IMR-90 (cell line): ENCODE results near the gene CDC5L.

ENCODE experiments used
- BHLHE40 ChIP-seq: fragments of 150-350 bp; IDR thresholded peaks from 2 replicates; pipeline ENCODE4 v1.6.1; 2016; ENCODE audit warnings: mild to moderate bottlenecking, low read depth, low read length
- CEBPB ChIP-seq: IDR thresholded peaks from 2 replicates; pipeline ENCODE4 v1.6.1; 2012; ENCODE audit warnings: low read depth, low read length, improper control_type of control experiment
- CTCF ChIP-seq: conservative IDR thresholded peaks from 2 replicates; pipeline ENCODE4 v1.5.1; 2012; ENCODE audit warnings: mild to moderate bottlenecking, low read depth, low read length, improper control_type of control experiment
- ELK1 ChIP-seq: fragments of 150-350 bp; IDR thresholded peaks from 2 replicates; pipeline ENCODE4 v1.6.1; 2016; ENCODE audit warnings: low read depth, mild to moderate bottlenecking, low read length, moderate library complexity, borderline replicate concordance
- FOS ChIP-seq: fragments of 150-350 bp; IDR thresholded peaks from 2 replicates; pipeline ENCODE4 v1.6.1; 2016; ENCODE audit warnings: low read depth, low read length
- MAFK ChIP-seq: IDR thresholded peaks from 2 replicates; pipeline ENCODE4 v1.6.1; 2012; ENCODE audit warnings: low read depth, low read length, improper control_type of control experiment
- MAZ ChIP-seq: IDR thresholded peaks from 2 replicates; pipeline ENCODE4 v1.6.1; 2012; ENCODE audit warnings: low read depth, mild to moderate bottlenecking, low read length, improper control_type of control experiment, moderate library complexity, borderline replicate concordance
- MXI1 ChIP-seq: IDR thresholded peaks from 2 replicates; pipeline ENCODE4 v1.6.1; 2012; ENCODE audit warnings: low read depth, mild to moderate bottlenecking, low read length, moderate library complexity, borderline replicate concordance
- POLR2A ChIP-seq: IDR thresholded peaks from 2 replicates; pipeline ENCODE4 v1.6.1; 2012; ENCODE audit warnings: mild to moderate bottlenecking, low read depth, low read length
- RAD21 ChIP-seq: IDR thresholded peaks from 2 replicates; pipeline ENCODE4 v1.6.1; 2012; ENCODE audit warnings: low read length, improper control_type of control experiment
- RCOR1 ChIP-seq: IDR thresholded peaks from 2 replicates; pipeline ENCODE4 v1.6.1; 2012; ENCODE audit warnings: mild to moderate bottlenecking, low read length, improper control_type of control experiment; ENCODE audit not compliant: insufficient replicate concordance
- RFX5 ChIP-seq: IDR thresholded peaks from 2 replicates; pipeline ENCODE4 v1.8.0; 2012; ENCODE audit warnings: low read depth, mild to moderate bottlenecking, low read length, moderate library complexity
- SMC3 ChIP-seq: fragments of 150-350 bp; IDR thresholded peaks from 2 replicates; pipeline ENCODE4 v1.6.1; 2016; ENCODE audit warnings: low read depth, mild to moderate bottlenecking, antibody characterized with exemption, low read length, moderate library complexity
- USF2 ChIP-seq: fragments of 150-350 bp; IDR thresholded peaks from 2 replicates; pipeline ENCODE4 v1.6.1; 2017; ENCODE audit warnings: mild to moderate bottlenecking, antibody characterized with exemption, low read length, low read depth

- TF ChIP-seq CTCF, result no peak
- TF ChIP-seq POLR2A, result no peak
- TF ChIP-seq RCOR1, result no peak
- TF ChIP-seq RFX5, result no peak
- no peak for TF ChIP-seq BHLHE40
- TF ChIP-seq FOS, result no peak
- TF ChIP-seq CEBPB, result no peak
- TF ChIP-seq USF2, result no peak
- no peak for TF ChIP-seq MAFK
- no peak for TF ChIP-seq MXI1
- TF ChIP-seq SMC3, result no peak
- no peak for TF ChIP-seq MAZ
- TF ChIP-seq RAD21, result no peak
- no peak for TF ChIP-seq ELK1
These were observed 110.3 kb downstream of the CDC5L start for GRCh38 chr6:44497807-44498206.
